ENCODE results near the gene LYG1.
"Not testable (repeated sequence)": the region's sequence is repeated elsewhere in the genome, so short reads cannot be mapped to it uniquely, and the experiment has no call there.

LYG1 gene

GRCh38 chr2:99301097-99301496 lies at the start of gene LYG1:
LYG1 (minus strand) TSS chr2:99301197; CDS start chr2:99295670, 5,527 bp downstream.
- not testable (repeated sequence) for DNase-seq

GRCh38 chr2:99350194-99350593 lies 49.2 kb upstream of the LYG1 start:
- no peak for DNase-seq

- no peak for DNase-seq
Measured at GRCh38 chr2:99348173-99348572, 47.2 kb upstream of the LYG1 start.

GRCh38 chr2:99346218-99346617 lies 45.2 kb upstream of the LYG1 start:
- no peak for DNase-seq

GRCh38 chr2:99345446-99345845 lies 44.4 kb upstream of the LYG1 start:
- not testable (repeated sequence) for DNase-seq

- DNase-seq, result no peak
Measured at GRCh38 chr2:99342536-99342935, 41.5 kb upstream of the LYG1 start.

- DNase-seq, result no peak
Measured at GRCh38 chr2:99340669-99341236, 39.8 kb upstream of the LYG1 start.

GRCh38 chr2:99338029-99338585 lies 37.1 kb upstream of the LYG1 start:
- DNase-seq, result peak; percentile 45

GRCh38 chr2:99337113-99338028 lies 36.4 kb upstream of the LYG1 start, which contains the start of gene EIF5B:
EIF5B (plus strand) TSS chr2:99337389; CDS start chr2:99337555, 166 bp downstream.
- DNase-seq, result peak; percentile 96

GRCh38 chr2:99336804-99337112 lies 35.8 kb upstream of the LYG1 start:
- DNase-seq, result no peak

GRCh38 chr2:99335911-99336803 lies 35.2 kb upstream of the LYG1 start, which contains the start of gene TXNDC9:
TXNDC9 (minus strand) TSS chr2:99336333; CDS start chr2:99333210, 3,123 bp downstream.
- peak; percentile 99 for DNase-seq

- DNase-seq, result no peak
Measured at GRCh38 chr2:99325384-99325783, 24.4 kb upstream of the LYG1 start.

- not testable (repeated sequence) for DNase-seq
Measured at GRCh38 chr2:99317873-99318200, 16.8 kb upstream of the LYG1 start.

GRCh38 chr2:99317161-99317872 lies 16.3 kb upstream of the LYG1 start:
- no peak for DNase-seq

- DNase-seq, result no peak
Measured at GRCh38 chr2:99299580-99299979, 1.4 kb downstream of the LYG1 start.

- no peak for DNase-seq
Measured at GRCh38 chr2:99297994-99298393, 3.0 kb downstream of the LYG1 start.

- DNase-seq, result no peak
Measured at GRCh38 chr2:99285526-99285925, 15.5 kb downstream of the LYG1 start.

GRCh38 chr2:99279969-99280695 lies 20.9 kb downstream of the LYG1 start:
- no peak for DNase-seq

- no peak for DNase-seq
Measured at GRCh38 chr2:99278793-99279291, 22.2 kb downstream of the LYG1 start.

GRCh38 chr2:99278195-99278765 lies 22.7 kb downstream of the LYG1 start:
- not testable (repeated sequence) for DNase-seq

GRCh38 chr2:99275882-99276281 lies 25.1 kb downstream of the LYG1 start:
- no peak for DNase-seq

Measured in NCI-H69 (cell line).